WERI-Rb-1 (cell line): Measurements from ENCODE around the gene RSPH3.
A peak's percentile ranks its signal among the peaks of the same experiment; 100 is the strongest.

ENCODE experiments used
- DNase-seq: peaks from one replicate; pipeline ENCODE4 v3.0.0-alpha.2; 2020
- H3K27ac ChIP-seq: fragments of 250-450 bp; sonication (Bioruptor Pico); 2 replicates; pipeline ENCODE4 v1.5.1; 2020; ENCODE audit warnings: mild to moderate bottlenecking, moderate library complexity
- H3K27me3 ChIP-seq: fragments of 250-450 bp; sonication (Bioruptor Pico); 2 replicates; pipeline ENCODE4 v1.5.1; 2021; ENCODE audit warnings: mild to moderate bottlenecking, low read depth, moderate library complexity; ENCODE audit not compliant: insufficient read depth, severe bottlenecking
- H3K36me3 ChIP-seq: fragments of 250-450 bp; sonication (Bioruptor Pico); 2 replicates; pipeline ENCODE4 v1.5.1; 2020; ENCODE audit warnings: mild to moderate bottlenecking, moderate library complexity
- H3K4me3 ChIP-seq: 2 replicates; pipeline ENCODE4 v1.5.1; 2011; ENCODE audit warnings: low read depth, mild to moderate bottlenecking, control low read depth, low read length
- H3K9me3 ChIP-seq: fragments of 250-450 bp; sonication (Bioruptor Pico); 2 replicates; pipeline ENCODE4 v1.5.1; 2021; ENCODE audit warnings: mild to moderate bottlenecking, moderate library complexity; ENCODE audit not compliant: severe bottlenecking
- TF ChIP-seq, protein P1 (sequence below): IDR thresholded peaks from 2 replicates; pipeline ENCODE4 v1.5.1; 2011; ENCODE audit warnings: low read depth, mild to moderate bottlenecking, control low read depth, inconsistent platforms, low read length

Gene RSPH3

DNA sequence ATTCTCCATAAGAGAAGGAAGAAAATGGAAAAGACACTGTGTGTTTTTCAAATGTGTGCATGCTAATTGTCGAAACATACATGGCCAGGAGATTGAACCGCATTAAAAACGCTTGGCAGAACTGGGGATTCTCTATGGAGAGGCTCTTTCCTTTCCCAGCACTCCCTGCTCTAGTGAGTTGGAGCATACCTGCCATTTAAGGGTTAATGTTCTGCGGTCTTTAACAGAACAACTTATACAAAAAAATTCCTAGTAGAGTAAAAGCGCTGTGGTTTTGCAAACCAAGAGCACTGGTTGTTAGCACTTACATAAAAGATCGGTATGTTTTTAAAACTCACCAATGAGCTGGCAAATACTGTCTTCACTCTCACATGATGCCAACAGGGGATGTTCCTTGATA, 43.2 kb upstream of the RSPH3 start:
- H3K4me3 ChIP-seq = no peak overlapping the region
- TF ChIP-seq, protein P1, sequence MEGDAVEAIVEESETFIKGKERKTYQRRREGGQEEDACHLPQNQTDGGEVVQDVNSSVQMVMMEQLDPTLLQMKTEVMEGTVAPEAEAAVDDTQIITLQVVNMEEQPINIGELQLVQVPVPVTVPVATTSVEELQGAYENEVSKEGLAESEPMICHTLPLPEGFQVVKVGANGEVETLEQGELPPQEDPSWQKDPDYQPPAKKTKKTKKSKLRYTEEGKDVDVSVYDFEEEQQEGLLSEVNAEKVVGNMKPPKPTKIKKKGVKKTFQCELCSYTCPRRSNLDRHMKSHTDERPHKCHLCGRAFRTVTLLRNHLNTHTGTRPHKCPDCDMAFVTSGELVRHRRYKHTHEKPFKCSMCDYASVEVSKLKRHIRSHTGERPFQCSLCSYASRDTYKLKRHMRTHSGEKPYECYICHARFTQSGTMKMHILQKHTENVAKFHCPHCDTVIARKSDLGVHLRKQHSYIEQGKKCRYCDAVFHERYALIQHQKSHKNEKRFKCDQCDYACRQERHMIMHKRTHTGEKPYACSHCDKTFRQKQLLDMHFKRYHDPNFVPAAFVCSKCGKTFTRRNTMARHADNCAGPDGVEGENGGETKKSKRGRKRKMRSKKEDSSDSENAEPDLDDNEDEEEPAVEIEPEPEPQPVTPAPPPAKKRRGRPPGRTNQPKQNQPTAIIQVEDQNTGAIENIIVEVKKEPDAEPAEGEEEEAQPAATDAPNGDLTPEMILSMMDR = no peak
- H3K9me3 ChIP-seq = no peaks in the 10 kb centered on the region
- no peak overlapping the region for H3K27ac ChIP-seq
- DNase-seq = no peak
- no peaks in the 10 kb centered on the region for H3K36me3 ChIP-seq
- no peaks in the 10 kb centered on the region for H3K27me3 ChIP-seq

DNA sequence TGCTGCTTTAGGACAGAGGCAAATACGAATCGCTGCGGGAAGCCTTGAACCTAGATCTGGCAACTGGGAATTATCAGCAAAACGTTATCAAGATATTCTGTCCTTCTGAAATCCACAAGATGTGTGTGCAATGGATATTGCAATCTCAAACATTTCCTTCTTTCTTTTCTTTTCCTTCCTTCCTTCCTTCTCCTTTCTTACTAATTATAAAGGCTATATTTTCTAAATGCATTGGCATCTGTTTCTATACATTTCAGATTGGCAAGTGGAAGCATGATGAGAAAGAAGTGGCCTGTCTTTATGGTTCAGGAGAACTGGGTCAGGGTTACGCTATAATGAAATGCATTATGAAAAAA, 42.8 kb upstream of the RSPH3 start:
- TF ChIP-seq, protein P1 = no peak
- H3K9me3 ChIP-seq = no peaks in the 10 kb centered on the region
- no peak for DNase-seq
- H3K27ac ChIP-seq = no peak overlapping the region
- H3K4me3 ChIP-seq = no peak overlapping the region
- H3K36me3 ChIP-seq = no peaks in the 10 kb centered on the region
- no peaks in the 10 kb centered on the region for H3K27me3 ChIP-seq

DNA sequence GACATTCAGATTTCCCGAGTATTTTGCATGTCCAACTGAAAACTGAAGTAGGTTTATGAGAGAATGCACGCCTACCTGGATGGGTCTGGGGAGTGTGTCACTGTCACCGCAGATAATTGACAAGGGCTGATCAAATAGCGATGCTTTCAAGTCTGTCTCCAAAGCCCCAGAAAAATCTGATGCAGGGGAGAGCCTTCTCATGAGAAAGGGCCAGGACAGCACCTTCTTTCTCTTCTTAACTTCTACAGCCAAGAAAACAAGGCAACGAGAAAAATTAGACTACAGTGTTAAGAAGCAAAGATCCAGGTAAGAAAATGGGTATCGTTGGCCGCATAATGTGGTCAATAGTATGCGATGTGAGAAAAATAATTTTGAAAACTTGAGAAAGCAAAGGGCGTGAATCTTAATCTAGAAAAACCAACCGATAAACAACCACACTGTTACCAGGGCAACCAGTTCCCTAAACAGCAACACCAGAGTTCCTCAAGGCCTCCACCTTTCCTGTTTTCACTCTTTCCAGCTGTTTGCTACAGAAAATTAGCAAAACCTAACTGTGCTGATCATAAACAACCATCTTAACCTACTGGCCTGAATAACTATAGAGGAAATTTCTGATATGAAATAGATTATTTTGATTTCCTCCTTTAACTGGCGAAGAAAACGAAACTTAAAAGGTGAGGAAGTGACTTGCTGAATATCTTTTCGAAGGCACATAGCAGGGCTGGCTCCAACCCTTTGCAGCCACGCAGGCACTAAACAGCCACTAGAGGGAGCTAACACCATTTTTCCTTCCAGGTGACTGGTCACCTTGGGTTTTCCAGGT, 42.2 kb upstream of the RSPH3 start:
- TF ChIP-seq, protein P1 = peak; percentile 95
- Histone ChIP-seq H3K27ac (no peak overlapping the region), H3K27me3 (no peaks in the 10 kb centered on the region), H3K4me3 (no peak overlapping the region), H3K9me3 (no peaks in the 10 kb centered on the region), H3K36me3 (no peaks in the 10 kb centered on the region)
- peak; percentile 70 for DNase-seq

DNA sequence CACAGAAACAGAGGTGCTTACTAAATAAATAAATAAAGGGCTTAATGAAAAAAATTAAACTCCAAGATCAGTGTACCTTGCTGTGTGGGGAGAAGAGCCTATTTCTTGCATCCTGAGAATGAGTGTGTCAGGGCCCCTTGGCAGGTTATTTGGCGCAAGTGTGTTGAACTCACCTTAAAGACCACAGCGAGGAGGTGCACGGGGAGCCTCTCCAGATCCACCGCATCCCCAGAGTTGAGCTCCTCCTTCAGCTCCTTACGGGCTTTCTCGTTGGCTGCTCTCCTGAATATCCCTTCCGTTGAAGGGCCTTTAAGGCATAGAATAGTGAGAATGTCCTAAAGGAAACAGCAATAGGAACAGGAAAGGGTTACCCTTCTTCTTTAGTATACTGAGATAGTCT, 41.2 kb upstream of the RSPH3 start:
- H3K27ac ChIP-seq = no peak overlapping the region
- TF ChIP-seq, protein P1 = no peak

DNA sequence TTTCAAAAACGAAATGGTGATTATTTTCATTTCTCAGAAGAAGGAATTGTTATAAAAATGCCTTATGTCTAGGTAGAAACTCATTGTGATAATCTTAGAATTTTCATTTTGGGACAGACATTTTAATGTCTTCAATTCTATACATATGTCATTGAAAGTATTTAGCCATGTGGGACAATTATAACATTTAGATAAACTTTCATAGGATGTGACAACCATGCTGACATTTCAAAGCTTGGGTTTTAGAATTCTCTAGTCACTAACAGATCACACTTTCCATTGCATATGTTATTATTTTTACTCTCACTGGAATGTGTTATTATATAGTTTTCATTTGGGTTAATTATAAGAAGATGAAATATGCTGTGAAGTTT, 39.9 kb upstream of the RSPH3 start:
- TF ChIP-seq, protein P1 = no peak
- H3K27me3 ChIP-seq = no peaks in the 10 kb centered on the region
- no peaks in the 10 kb centered on the region for H3K36me3 ChIP-seq
- no peak overlapping the region for H3K4me3 ChIP-seq
- no peak for DNase-seq
- no peak overlapping the region for H3K27ac ChIP-seq
- no peaks in the 10 kb centered on the region for H3K9me3 ChIP-seq

More for the DNA sequence above, 41.2 kb upstream of the RSPH3 start:
- Histone ChIP-seq H3K27me3 (no peaks in the 10 kb centered on the region), H3K36me3 (no peaks in the 10 kb centered on the region), H3K4me3 (no peak overlapping the region), H3K9me3 (no peaks in the 10 kb centered on the region)
- DNase-seq = no peak
